Fibroblast of the aortic adventitia (primary cell): ENCODE measurements around the gene DGKD. TPM values are rescaled to one million over a fixed set of nuclear protein-coding genes. Genes with fewer than 3 reads are reported as not detected.

Experiments used
- DNase-seq: peaks from one replicate; pipeline ENCODE4 v3.0.0-alpha.2; 2010; ENCODE audit warnings: low read depth
- H3K4me3 ChIP-seq: 2 replicates; pipeline ENCODE4 v1.5.1; 2011; ENCODE audit warnings: low read depth, mild to moderate bottlenecking, control low read depth, low read length, moderate library complexity
- total RNA-seq: library from RNA; depleted of rRNA; stranded (reverse); fragments of >200 nt; gene quantifications from 2 replicates; pipeline ENCODE4 v1.2.3, GENCODE V29; 2012; ENCODE audit warnings: low replicate concordance
- TF ChIP-seq, protein P1 (sequence below): IDR thresholded peaks from 2 replicates; pipeline ENCODE4 v1.5.1; 2011; ENCODE audit warnings: mild to moderate bottlenecking, low read length, control low read depth, inconsistent platforms; ENCODE audit not compliant: insufficient read depth

Gene DGKD
- total RNA-seq, 1 donor, result 4.1 TPM

- TF ChIP-seq, protein P1, sequence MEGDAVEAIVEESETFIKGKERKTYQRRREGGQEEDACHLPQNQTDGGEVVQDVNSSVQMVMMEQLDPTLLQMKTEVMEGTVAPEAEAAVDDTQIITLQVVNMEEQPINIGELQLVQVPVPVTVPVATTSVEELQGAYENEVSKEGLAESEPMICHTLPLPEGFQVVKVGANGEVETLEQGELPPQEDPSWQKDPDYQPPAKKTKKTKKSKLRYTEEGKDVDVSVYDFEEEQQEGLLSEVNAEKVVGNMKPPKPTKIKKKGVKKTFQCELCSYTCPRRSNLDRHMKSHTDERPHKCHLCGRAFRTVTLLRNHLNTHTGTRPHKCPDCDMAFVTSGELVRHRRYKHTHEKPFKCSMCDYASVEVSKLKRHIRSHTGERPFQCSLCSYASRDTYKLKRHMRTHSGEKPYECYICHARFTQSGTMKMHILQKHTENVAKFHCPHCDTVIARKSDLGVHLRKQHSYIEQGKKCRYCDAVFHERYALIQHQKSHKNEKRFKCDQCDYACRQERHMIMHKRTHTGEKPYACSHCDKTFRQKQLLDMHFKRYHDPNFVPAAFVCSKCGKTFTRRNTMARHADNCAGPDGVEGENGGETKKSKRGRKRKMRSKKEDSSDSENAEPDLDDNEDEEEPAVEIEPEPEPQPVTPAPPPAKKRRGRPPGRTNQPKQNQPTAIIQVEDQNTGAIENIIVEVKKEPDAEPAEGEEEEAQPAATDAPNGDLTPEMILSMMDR, result no peak
Observed at GRCh38 chr2:233461481-233461891, 107.2 kb downstream of the DGKD start.

DNA sequence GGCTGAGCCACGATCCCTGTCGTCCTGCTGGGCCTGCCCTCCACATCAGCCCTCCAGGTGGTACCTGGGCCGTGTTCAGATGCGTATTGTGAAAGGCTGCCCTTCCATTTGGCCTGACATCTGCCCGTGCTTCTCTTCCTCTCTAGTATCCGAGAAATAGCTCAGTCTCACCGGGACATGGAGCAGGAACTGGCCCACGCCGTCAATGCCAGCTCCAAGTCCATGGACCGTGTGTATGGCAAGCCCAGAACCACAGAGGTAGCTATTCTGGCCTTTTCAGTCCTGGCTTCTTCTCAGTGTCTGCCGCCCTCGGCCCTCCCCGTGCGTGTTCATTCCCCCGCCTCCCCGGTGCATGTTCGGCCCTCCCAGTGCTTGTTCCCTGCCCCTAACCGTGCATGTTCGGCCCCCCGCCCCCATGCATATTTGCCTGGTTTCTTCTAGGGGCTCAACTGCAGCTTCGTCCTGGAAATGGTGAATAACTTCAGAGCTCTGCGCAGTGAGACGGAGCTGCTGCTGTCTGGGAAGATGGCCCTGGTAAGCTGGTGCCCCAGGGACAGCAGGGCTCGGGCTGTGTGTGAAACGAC lies 108.0 kb downstream of the DGKD start:
- no peak overlapping the region for H3K4me3 ChIP-seq
- TF ChIP-seq, protein P1, result no peak
- DNase-seq, result no peak

More at GRCh38 chr2:233461481-233461891, 107.2 kb downstream of the DGKD start:
- no peak for DNase-seq
- no peak overlapping the region for H3K4me3 ChIP-seq

DNA sequence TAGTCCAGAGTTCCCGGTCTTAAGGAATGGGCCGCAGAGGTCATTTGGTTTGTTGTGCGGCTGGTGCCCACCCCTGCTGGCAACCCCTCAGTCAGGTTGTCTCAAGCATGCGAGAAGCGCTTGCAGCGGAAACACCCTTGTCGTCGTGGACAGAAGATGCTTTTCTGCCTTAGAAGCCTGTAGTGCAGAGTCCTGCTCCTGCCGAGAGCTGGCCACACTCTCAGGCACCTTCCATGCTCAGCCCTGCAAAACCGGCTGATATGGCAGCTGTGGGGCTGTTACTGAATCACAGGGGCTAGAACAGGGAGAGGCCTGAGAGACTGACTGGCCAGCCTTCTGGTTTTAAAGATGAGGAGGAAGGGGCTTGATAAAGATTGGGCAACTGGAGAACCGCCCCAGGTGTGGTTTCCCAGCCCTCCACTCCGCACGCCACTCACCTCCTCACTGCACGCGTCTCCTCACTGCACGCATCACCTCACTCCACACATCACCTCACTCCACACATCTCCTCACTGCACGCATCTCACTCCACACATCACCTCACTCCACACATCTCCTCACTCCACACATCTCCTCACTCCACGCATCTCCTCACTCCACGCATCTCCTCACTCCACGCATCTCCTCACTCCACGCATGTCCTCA lies 108.7 kb downstream of the DGKD start:
- DNase-seq, result no peak
- TF ChIP-seq, protein P1, result no peak
- no peak overlapping the region for H3K4me3 ChIP-seq

- TF ChIP-seq, protein P1, result no peak
- no peak for DNase-seq
- no peak overlapping the region for H3K4me3 ChIP-seq
Observed at GRCh38 chr2:233463586-233463985, 109.3 kb downstream of the DGKD start.

GRCh38 chr2:233464056-233464455 lies 109.8 kb downstream of the DGKD start:
- TF ChIP-seq, protein P1, result no peak
- no peak overlapping the region for H3K4me3 ChIP-seq
- DNase-seq, result no peak

DNA sequence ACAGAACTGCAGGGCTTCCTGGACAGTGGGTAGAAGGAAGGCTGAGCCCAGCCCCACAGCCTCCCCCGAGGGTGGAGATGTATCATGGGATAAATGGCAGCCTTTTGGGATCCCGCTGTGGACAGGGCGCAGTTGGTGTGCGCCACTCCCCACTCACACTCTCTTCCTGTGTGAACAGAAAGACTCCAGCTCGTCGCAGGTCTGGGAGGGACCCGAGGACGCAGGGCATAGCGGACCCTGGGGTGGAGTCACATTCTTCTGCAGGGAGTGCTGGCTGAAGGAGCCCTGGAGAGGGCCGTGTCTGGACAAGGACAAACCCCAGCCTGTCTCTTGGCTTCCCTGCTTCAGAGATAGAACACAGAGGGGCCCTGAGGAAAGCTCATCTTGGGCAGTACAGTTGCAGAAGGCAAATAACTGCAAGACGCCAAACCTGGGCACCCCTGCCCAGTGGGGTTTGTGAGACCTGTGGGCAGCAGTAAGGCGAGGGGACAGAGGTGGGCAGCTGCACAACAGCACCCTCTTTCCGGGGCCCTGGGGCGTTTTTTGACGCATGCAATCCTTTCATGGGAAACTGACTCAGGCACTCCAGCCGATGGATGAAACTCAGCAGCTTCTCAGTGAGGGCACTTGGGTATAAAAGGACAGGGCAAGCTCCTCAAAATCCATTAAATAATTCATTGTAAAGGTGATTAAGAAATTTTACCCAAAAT lies 110.4 kb downstream of the DGKD start:
- TF ChIP-seq, protein P1, result no peak
- H3K4me3 ChIP-seq, result no peak overlapping the region
- no peak for DNase-seq
